Measurements from ENCODE around the gene PCDHGA8. TPM values are rescaled to one million over a fixed set of nuclear protein-coding genes. Genes with fewer than 3 reads are reported as not detected.
"Not testable (repeated sequence)": the region's sequence is repeated elsewhere in the genome, so short reads cannot be mapped to it uniquely, and the experiment has no call there.

Gene PCDHGA8
- total RNA-seq, 6 donors from 2014 or later, result 0.66 to 8.4 (median 1.6) TPM

DNA sequence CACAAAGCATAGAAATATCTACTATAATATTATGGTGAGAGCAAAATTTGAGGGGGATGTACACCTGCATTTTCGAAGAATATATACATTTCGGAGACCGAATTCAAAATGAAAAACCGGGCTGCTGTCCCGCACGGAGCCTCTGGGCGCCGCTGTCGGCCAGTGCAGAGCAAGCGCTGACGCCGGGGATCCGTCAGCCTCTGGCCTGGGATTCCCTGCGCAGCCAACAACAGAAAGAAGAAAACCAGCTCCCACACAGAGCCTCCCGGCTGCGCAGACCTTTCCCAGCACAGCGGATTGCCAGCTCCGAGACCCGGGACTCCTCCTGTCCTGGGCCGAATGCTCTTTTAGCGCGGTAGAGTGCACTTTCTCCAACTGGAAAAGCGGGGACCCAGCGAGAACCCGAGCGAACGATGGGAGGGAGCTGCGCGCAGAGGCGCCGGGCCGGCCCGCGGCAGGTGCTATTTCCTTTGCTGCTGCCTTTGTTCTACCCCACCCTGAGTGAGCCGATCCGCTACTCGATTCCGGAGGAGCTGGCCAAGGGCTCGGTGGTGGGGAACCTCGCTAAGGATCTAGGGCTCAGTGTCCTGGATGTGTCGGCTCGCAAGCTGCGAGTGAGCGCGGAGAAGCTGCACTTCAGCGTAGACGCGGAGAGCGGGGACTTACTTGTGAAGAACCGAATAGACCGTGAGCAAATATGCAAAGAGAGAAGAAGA is 15.5 kb downstream of the PCDHGA8 start, which contains the start of gene PCDHGB6:
Gene PCDHGB6, plus strand, starts transcription at position 232 of the 716 bp plus-strand sequence. Its CDS starts 182 bp downstream, at position 414.
- not testable (repeated sequence) for H3K36me3 ChIP-seq, H3K4me1 ChIP-seq, H3K27me3 ChIP-seq, H3K27ac ChIP-seq
- 14 to 21% methylated on average over 31 to 51 of the region's 51 CpGs for WGBS, 2 donors
- DNase-seq (peak; percentile 54 to 91), ATAC-seq (ENCODE audit: low FRiP score in 2 of 2) (peak; percentile 79 to 86)
- TF ChIP-seq, protein P1, sequence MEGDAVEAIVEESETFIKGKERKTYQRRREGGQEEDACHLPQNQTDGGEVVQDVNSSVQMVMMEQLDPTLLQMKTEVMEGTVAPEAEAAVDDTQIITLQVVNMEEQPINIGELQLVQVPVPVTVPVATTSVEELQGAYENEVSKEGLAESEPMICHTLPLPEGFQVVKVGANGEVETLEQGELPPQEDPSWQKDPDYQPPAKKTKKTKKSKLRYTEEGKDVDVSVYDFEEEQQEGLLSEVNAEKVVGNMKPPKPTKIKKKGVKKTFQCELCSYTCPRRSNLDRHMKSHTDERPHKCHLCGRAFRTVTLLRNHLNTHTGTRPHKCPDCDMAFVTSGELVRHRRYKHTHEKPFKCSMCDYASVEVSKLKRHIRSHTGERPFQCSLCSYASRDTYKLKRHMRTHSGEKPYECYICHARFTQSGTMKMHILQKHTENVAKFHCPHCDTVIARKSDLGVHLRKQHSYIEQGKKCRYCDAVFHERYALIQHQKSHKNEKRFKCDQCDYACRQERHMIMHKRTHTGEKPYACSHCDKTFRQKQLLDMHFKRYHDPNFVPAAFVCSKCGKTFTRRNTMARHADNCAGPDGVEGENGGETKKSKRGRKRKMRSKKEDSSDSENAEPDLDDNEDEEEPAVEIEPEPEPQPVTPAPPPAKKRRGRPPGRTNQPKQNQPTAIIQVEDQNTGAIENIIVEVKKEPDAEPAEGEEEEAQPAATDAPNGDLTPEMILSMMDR (IDR thresholded peaks at IDR 0.05), result peak in 5 of 6 experiments; percentile 18 to 60 (median 40)
- H3K4me3 ChIP-seq, result peak within 1 kb of the TSS in 3 of 4 donors; percentile 26 to 42 (median 29)
- peaks cover 45 to 85% (median 81%) of the 10 kb centered on the region in 4 donors for H3K9me3 ChIP-seq

DNA sequence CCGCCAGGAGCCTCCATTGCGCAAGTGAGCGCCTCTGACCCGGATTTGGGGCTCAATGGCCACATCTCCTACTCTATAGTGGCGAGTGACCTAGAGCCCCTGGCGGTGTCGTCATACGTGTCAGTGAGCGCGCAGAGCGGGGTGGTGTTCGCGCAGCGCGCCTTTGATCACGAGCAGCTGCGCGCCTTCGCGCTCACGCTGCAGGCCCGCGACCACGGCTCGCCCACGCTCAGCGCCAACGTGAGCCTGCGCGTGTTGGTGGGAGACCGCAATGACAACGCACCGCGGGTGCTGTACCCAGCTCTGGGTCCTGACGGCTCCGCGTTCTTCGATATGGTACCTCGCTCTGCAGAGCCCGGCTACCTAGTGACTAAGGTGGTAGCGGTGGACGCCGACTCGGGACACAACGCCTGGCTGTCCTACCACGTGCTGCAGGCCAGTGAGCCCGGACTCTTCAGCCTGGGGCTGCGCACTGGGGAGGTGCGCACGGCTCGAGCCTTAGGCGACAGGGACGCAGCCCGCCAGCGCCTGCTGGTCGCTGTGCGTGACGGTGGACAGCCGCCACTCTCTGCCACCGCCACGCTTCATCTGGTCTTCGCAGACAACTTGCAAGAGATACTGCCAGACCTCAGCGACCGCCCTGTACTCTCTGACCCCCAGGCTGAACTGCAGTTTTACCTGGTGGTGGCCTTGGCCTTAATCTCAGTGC is 17.3 kb downstream of the PCDHGA8 start:
- Histone ChIP-seq H3K27ac (no peak overlapping the region), H3K9me3 (peaks cover 41 to 84% (median 81%) of the 10 kb centered on the region in 4 donors), H3K27me3 (no peaks in the 10 kb centered on the region), H3K4me1 (peaks cover 0 to 4% (median 0%) of the 10 kb centered on the region in 4 donors), H3K36me3 (no peaks in the 10 kb centered on the region), H3K4me3 (no peak overlapping the region)
- DNase-seq (peak in 1 of 2 donors; percentile 67), ATAC-seq (ENCODE audit: low FRiP score in 2 of 2) (no peak)
- TF ChIP-seq EP300 (IDR thresholded peaks at IDR 0.05) (no peak), POLR2AphosphoS5 (IDR thresholded peaks at IDR 0.05) (no peak), POLR2A (IDR thresholded peaks at IDR 0.05) (no peak)
- TF ChIP-seq, protein P1 (IDR thresholded peaks at IDR 0.05), result no peak
- 34 to 35% methylated on average over 16 to 36 of the region's 64 CpGs for WGBS, 2 donors

DNA sequence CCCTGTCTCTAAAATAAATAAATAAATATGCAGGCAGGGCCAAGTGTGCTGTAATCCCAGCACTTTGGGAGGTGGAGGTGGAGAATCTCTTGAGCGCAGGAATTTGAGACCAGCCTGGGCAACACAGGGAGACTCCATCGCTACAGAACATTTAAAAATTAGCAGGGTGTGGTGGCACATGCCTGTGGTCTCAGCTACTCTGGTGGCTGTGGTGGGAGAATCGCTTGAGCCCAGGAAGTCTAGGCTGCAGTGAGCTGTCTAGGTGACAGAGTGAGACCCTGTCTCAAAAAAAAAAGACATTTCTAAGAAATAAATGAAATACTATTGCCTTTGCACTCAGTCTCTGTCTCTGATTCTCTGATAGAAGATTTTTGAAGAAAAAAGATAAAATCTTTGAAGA is 19.1 kb downstream of the PCDHGA8 start:
- peaks cover 44 to 82% (median 77%) of the 10 kb centered on the region in 4 donors for H3K9me3 ChIP-seq
- no peak for ATAC-seq (ENCODE audit: low FRiP score in 2 of 2)

DNA sequence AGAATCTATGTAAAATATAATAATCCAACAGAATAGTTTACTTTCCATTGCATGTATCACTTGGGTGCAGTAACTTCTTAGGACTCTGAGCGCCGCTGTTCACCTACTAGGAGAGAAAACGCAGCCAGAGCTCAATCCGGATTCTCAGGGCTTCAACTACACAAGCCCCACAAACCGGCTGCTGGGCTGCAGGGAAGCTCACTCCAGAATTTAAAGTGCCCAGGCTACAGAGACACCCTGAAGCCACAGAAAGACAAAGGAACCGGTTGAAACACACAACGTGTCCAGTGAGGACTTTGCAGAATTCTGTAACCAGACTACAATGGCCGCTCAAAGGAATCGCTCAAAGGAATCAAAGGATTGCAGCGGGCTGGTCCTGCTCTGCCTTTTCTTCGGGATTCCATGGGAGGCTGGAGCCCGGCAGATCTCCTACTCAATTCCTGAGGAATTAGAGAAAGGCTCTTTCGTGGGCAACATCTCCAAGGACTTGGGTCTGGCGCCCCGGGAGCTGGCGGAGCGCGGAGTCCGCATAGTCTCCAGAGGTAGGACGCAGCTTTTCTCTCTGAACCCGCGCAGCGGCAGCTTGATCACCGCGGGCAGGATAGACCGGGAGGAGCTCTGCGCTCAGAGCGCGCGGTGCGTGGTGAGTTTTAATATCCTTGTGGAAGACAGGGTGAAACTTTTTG is 20.6 kb downstream of the PCDHGA8 start, which contains the start of gene PCDHGA10:
Gene PCDHGA10, plus strand, starts transcription at position 134 of the 686 bp plus-strand sequence. Its CDS starts 189 bp downstream, at position 323.
- H3K4me1 ChIP-seq, result peaks cover 0 to 8% (median 0%) of the 10 kb centered on the region in 4 donors
- no peak within 1 kb of the TSS for H3K27ac ChIP-seq

More for the DNA sequence above, 19.1 kb downstream of the PCDHGA8 start:
- peaks cover 0 to 8% (median 0%) of the 10 kb centered on the region in 4 donors for H3K4me1 ChIP-seq
- WGBS, 2 donors, result 52 to 66% methylated on average over 2 to 3 of the region's 3 CpGs
- DNase-seq, result no peak
- no peak overlapping the region for H3K4me3 ChIP-seq
- H3K36me3 ChIP-seq, result no peaks in the 10 kb centered on the region
- H3K27ac ChIP-seq, result no peak overlapping the region
- H3K27me3 ChIP-seq, result no peaks in the 10 kb centered on the region
- TF ChIP-seq POLR2A (IDR thresholded peaks at IDR 0.05) (no peak), EP300 (IDR thresholded peaks at IDR 0.05) (no peak), POLR2AphosphoS5 (IDR thresholded peaks at IDR 0.05) (no peak)
- TF ChIP-seq, protein P1 (IDR thresholded peaks at IDR 0.05), result no peak

More for the DNA sequence above, 20.6 kb downstream of the PCDHGA8 start, which contains the start of gene PCDHGA10:
- H3K36me3 ChIP-seq, result no peaks in the 10 kb centered on the region
- ATAC-seq (ENCODE audit: low FRiP score in 2 of 2) (peak; percentile 65 to 68), DNase-seq (peak; percentile 58 to 77)
- WGBS, 2 donors, result 19 to 26% methylated on average over 30 to 31 of the region's 31 CpGs
- H3K9me3 ChIP-seq, result peaks cover 44 to 85% (median 72%) of the 10 kb centered on the region in 4 donors
- no peaks in the 10 kb centered on the region for H3K27me3 ChIP-seq
- TF ChIP-seq, protein P1 (IDR thresholded peaks at IDR 0.05), result peak; percentile 7 to 41 (median 24)
- no peak for TF ChIP-seq POLR2A (IDR thresholded peaks at IDR 0.05)
- H3K4me3 ChIP-seq, result peak within 1 kb of the TSS; percentile 6 to 47 (median 36)

Measured in upper lobe of left lung (tissue), 6 donors.